Measurements from ENCODE around the gene DOCK4. TPM values are rescaled to one million over a fixed set of nuclear protein-coding genes. Genes with fewer than 3 reads are reported as not detected.
A peak's percentile ranks its signal among the peaks of the same experiment; 100 is the strongest.

Gene DOCK4
- total and polyA plus RNA-seq, 2 experiments from 2014 or later, result 2.1 to 5.0 TPM

DNA sequence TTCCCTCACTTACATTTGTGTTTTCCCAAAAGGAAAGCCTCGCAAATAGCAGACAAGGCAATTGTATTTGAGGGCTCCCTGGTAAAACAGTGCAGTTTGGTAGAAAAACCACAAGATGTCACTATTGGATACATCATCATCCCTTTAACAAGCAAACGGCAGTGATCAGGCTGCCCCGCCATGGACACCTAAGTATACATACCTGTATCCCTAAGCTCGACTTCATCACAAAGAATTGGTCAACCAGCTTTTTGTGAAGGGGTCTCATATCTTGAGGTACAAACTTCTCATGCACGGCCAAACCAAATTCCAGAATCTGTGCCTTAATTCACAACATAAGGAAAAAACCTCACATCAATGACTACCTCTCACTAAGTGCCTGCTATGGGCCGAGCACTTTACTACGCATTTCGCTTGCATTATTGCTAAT lies 464.4 kb downstream of the DOCK4 start:
- Histone ChIP-seq H3K4me3 (no peak overlapping the region), H3K36me3 (ENCODE audit: low read depth) (no peaks in the 10 kb centered on the region), H3K9me2 (ENCODE audit: insufficient read depth) (no peaks in the 10 kb centered on the region), H3K4me1 (ENCODE audit: insufficient read depth) (peaks cover 13% of the 10 kb centered on the region), H3F3A (ENCODE audit: insufficient read depth) (peaks cover 15% of the 10 kb centered on the region), H3K4me2 (ENCODE audit: unreplicated experiment) (no peak overlapping the region), H3K27ac (no peak overlapping the region), H3K27me3 (replicated peaks; ENCODE audit: insufficient read depth) (no peaks in the 10 kb centered on the region), H3K9ac (no peak overlapping the region), H2AFZ (no peak overlapping the region), H4K20me1 (ENCODE audit: insufficient read depth) (no peaks in the 10 kb centered on the region), H3K9me3 (ENCODE audit: low read depth) (no peaks in the 10 kb centered on the region), H3K79me2 (ENCODE audit: insufficient read depth) (no peaks in the 10 kb centered on the region)
- TF ChIP-seq EZH2phosphoT487 (IDR thresholded peaks at IDR 0.05; ENCODE audit: insufficient read depth, low read depth), result no peak
- TF ChIP-seq EZH2 (IDR thresholded peaks at IDR 0.05; ENCODE audit: insufficient read depth, poor library complexity, severe bottlenecking), result no peak
- in situ Hi-C loops (cut with MboI), result loop anchor here (25.0 kb wide), 1 partner anchor 405 kb away; no protein-coding TSS in a partner anchor
- DNase-seq, result peak; percentile 70
- WGBS, 2 experiments (ENCODE audit: low coverage in 1 of 2, low lambda C conversion rate in 2 of 2, missing lambda C conversion rate in 2 of 2), result 38 to 41% methylated on average over 8 of the region's 8 CpGs

DNA sequence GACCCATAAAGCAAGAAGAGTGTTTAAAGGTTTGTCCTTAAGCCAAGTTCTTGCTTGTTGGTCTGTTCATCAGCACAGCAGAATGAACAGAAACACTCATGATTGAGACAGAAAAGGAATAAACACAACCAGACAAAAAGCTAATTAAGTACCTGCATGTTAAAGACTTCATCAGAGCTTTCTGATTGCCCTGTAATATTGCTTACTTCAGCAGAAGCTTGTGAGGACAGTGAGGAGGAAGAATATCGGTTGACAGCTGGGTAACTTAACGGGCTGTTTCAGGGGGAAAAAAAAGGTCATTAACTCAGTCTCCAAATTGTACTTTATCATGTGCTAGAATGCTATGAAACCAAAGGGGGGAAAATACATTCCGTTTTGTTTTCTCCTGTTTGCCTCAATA lies 465.3 kb downstream of the DOCK4 start:
- peaks cover 21% of the 10 kb centered on the region for H3K4me1 ChIP-seq (ENCODE audit: insufficient read depth)
- no peak overlapping the region for H3K4me2 ChIP-seq (ENCODE audit: unreplicated experiment)
- H3K9ac ChIP-seq, result no peak overlapping the region
- peaks cover 15% of the 10 kb centered on the region for H3F3A ChIP-seq (ENCODE audit: insufficient read depth)
- no peaks in the 10 kb centered on the region for H3K79me2 ChIP-seq (ENCODE audit: insufficient read depth)
- no peaks in the 10 kb centered on the region for H3K9me2 ChIP-seq (ENCODE audit: insufficient read depth)
- WGBS, 2 experiments (ENCODE audit: low coverage in 1 of 2, low lambda C conversion rate in 2 of 2, missing lambda C conversion rate in 2 of 2), result 98% methylated on average over 3 of the region's 3 CpGs
- H3K4me3 ChIP-seq, result no peak overlapping the region
- in situ Hi-C loops (cut with MboI), result loop anchor here (25.0 kb wide), 1 partner anchor 404 kb away; no protein-coding TSS in a partner anchor
- H3K27ac ChIP-seq, result no peak overlapping the region
- no peaks in the 10 kb centered on the region for H3K9me3 ChIP-seq (ENCODE audit: low read depth)
- no peaks in the 10 kb centered on the region for H4K20me1 ChIP-seq (ENCODE audit: insufficient read depth)
- no peak overlapping the region for H2AFZ ChIP-seq
- no peak for TF ChIP-seq EZH2 (IDR thresholded peaks at IDR 0.05; ENCODE audit: insufficient read depth, poor library complexity, severe bottlenecking)
- TF ChIP-seq EZH2phosphoT487 (IDR thresholded peaks at IDR 0.05; ENCODE audit: insufficient read depth, low read depth), result no peak
- no peak for DNase-seq
- no peaks in the 10 kb centered on the region for H3K36me3 ChIP-seq (ENCODE audit: low read depth)
- no peaks in the 10 kb centered on the region for H3K27me3 ChIP-seq (replicated peaks; ENCODE audit: insufficient read depth)

GRCh38 chr7:111736552-111736874 lies 469.7 kb downstream of the DOCK4 start:
- Histone ChIP-seq H3K36me3 (ENCODE audit: low read depth) (no peaks in the 10 kb centered on the region), H3K9me2 (ENCODE audit: insufficient read depth) (no peaks in the 10 kb centered on the region), H3K27me3 (replicated peaks; ENCODE audit: insufficient read depth) (no peaks in the 10 kb centered on the region), H3K9ac (no peak overlapping the region), H2AFZ (peak overlapping the region; percentile 21; the same call in 1 of the 2 replicates), H3K4me1 (ENCODE audit: insufficient read depth) (peaks cover 8% of the 10 kb centered on the region), H3K79me2 (ENCODE audit: insufficient read depth) (no peaks in the 10 kb centered on the region), H3F3A (ENCODE audit: insufficient read depth) (no peaks in the 10 kb centered on the region), H3K4me2 (ENCODE audit: unreplicated experiment) (no peak overlapping the region), H3K4me3 (no peak overlapping the region), H3K9me3 (ENCODE audit: low read depth) (no peaks in the 10 kb centered on the region), H3K27ac (no peak overlapping the region), H4K20me1 (ENCODE audit: insufficient read depth) (no peaks in the 10 kb centered on the region)
- in situ Hi-C loops (cut with MboI), result loop anchor here (25.0 kb wide), 1 partner anchor 399 kb away; no protein-coding TSS in a partner anchor
- WGBS, 2 experiments (ENCODE audit: low coverage in 1 of 2, low lambda C conversion rate in 2 of 2, missing lambda C conversion rate in 2 of 2), result 20 to 31% methylated on average over 4 of the region's 4 CpGs
- TF ChIP-seq EZH2 (IDR thresholded peaks at IDR 0.05; ENCODE audit: insufficient read depth, poor library complexity, severe bottlenecking) (no peak), EZH2phosphoT487 (IDR thresholded peaks at IDR 0.05; ENCODE audit: insufficient read depth, low read depth) (no peak)
- peak; percentile 42 for DNase-seq

DNA sequence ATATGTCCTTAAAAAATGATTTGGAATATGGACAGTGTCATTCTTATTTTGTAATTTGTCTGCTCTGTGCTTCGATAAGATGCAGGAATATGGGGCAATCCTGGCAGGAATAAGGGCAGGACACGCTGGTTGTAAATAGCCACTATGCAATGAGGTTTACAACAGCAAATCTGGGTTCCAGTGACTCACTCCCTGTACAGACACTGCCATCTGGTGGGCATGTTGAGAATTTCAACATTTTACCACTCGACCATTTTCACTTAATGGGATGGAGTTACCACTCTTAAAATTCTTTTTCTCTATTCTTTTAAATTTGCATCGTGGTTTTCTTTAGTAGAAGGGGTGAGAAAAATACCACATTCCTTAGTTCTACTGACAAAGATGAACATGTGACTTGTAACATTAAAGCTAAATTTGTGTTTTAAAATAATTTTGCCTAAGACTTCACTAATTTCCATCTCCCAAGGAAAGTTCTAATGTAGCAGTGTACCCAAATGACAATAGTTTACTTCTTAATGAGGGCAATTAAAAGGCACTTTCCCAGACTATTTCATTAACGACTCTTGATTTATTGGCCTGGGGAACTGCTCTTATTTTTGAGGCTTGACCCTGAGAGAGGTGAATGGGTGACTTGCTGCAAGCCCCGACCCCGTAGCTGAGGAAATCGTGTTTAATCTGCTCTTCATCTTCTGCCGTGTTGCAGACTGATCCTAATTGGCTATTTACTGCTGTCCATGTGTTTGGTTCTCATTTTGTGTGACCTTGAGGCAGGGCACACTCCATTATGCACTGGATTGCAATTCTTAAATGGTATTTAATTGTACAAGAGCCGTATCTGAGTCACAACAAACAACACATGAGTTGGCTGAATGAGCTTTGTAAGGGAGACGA lies 470.3 kb downstream of the DOCK4 start:
- Histone ChIP-seq H3K9ac (no peak overlapping the region), H3K9me3 (ENCODE audit: low read depth) (no peaks in the 10 kb centered on the region), H3K27ac (no peak overlapping the region), H3K27me3 (replicated peaks; ENCODE audit: insufficient read depth) (no peaks in the 10 kb centered on the region), H3K4me2 (ENCODE audit: unreplicated experiment) (no peak overlapping the region), H4K20me1 (ENCODE audit: insufficient read depth) (no peaks in the 10 kb centered on the region), H3K36me3 (ENCODE audit: low read depth) (no peaks in the 10 kb centered on the region), H3F3A (ENCODE audit: insufficient read depth) (no peaks in the 10 kb centered on the region), H2AFZ (peak overlapping the region; percentile 21; the same call in 1 of the 2 replicates), H3K4me3 (no peak overlapping the region), H3K79me2 (ENCODE audit: insufficient read depth) (no peaks in the 10 kb centered on the region), H3K4me1 (ENCODE audit: insufficient read depth) (peaks cover 8% of the 10 kb centered on the region), H3K9me2 (ENCODE audit: insufficient read depth) (no peaks in the 10 kb centered on the region)
- in situ Hi-C loops (cut with MboI), result loop anchor here (25.0 kb wide), 1 partner anchor 399 kb away; no protein-coding TSS in a partner anchor
- 30 to 36% methylated on average over 11 of the region's 11 CpGs for WGBS, 2 experiments (ENCODE audit: low coverage in 1 of 2, low lambda C conversion rate in 2 of 2, missing lambda C conversion rate in 2 of 2)
- DNase-seq, result peak; percentile 81
- TF ChIP-seq EZH2phosphoT487 (IDR thresholded peaks at IDR 0.05; ENCODE audit: insufficient read depth, low read depth) (no peak), EZH2 (IDR thresholded peaks at IDR 0.05; ENCODE audit: insufficient read depth, poor library complexity, severe bottlenecking) (no peak)
